NCI-H1048 (cell line): ENCODE data around the gene VKORC1.
A peak's percentile ranks its signal among the peaks of the same experiment; 100 is the strongest.
"Not testable (repeated sequence)": the region's sequence is repeated elsewhere in the genome, so short reads cannot be mapped to it uniquely, and the experiment has no call there.

ENCODE experiments used
- DNase-seq: peaks from one replicate; lab custom pipeline; 2025; lab: John Stamatoyannopoulos, UW

Gene VKORC1

GRCh38 chr16:31094424-31095120, at the start of gene VKORC1:
TSS of gene VKORC1 (minus strand) at chr16:31094797. CDS start at chr16:31094729, 68 bp downstream.
- peak; percentile 87 for DNase-seq

- no peak for DNase-seq
These were observed 49.1 kb upstream of the VKORC1 start for GRCh38 chr16:31143694-31144148.

GRCh38 chr16:31143011-31143693, 48.6 kb upstream of the VKORC1 start:
- DNase-seq, result no peak

GRCh38 chr16:31142109-31143010, 47.8 kb upstream of the VKORC1 start:
- DNase-seq, result peak; percentile 91

GRCh38 chr16:31141489-31142108, 47.0 kb upstream of the VKORC1 start:
- no peak for DNase-seq

GRCh38 chr16:31141071-31141469, 46.5 kb upstream of the VKORC1 start:
- not testable (repeated sequence) for DNase-seq

GRCh38 chr16:31138621-31139578, 44.3 kb upstream of the VKORC1 start:
- DNase-seq, result no peak

GRCh38 chr16:31136822-31137499, 42.4 kb upstream of the VKORC1 start:
- not testable (repeated sequence) for DNase-seq

- DNase-seq, result no peak
These were observed 41.7 kb upstream of the VKORC1 start for GRCh38 chr16:31136287-31136662.

- no peak for DNase-seq
These were observed 41.1 kb upstream of the VKORC1 start, which contains the start of gene PRSS8 for GRCh38 chr16:31135535-31136286. TSS of gene PRSS8 (minus strand) at chr16:31135727. CDS start at chr16:31135498, 229 bp downstream.

GRCh38 chr16:31134625-31135534, 40.3 kb upstream of the VKORC1 start:
- no peak for DNase-seq

- no peak for DNase-seq
These were observed 39.5 kb upstream of the VKORC1 start for GRCh38 chr16:31134091-31134571.

GRCh38 chr16:31133046-31133501, 38.5 kb upstream of the VKORC1 start:
- DNase-seq, result no peak

GRCh38 chr16:31132303-31132979, 37.8 kb upstream of the VKORC1 start:
- no peak for DNase-seq

GRCh38 chr16:31131841-31132271, 37.3 kb upstream of the VKORC1 start:
- no peak for DNase-seq

- DNase-seq, result no peak
These were observed 36.8 kb upstream of the VKORC1 start for GRCh38 chr16:31131416-31131815.

GRCh38 chr16:31130899-31131298, 36.3 kb upstream of the VKORC1 start:
- DNase-seq, result no peak
